Measurements from ENCODE around the gene ZNRF1.

DNA sequence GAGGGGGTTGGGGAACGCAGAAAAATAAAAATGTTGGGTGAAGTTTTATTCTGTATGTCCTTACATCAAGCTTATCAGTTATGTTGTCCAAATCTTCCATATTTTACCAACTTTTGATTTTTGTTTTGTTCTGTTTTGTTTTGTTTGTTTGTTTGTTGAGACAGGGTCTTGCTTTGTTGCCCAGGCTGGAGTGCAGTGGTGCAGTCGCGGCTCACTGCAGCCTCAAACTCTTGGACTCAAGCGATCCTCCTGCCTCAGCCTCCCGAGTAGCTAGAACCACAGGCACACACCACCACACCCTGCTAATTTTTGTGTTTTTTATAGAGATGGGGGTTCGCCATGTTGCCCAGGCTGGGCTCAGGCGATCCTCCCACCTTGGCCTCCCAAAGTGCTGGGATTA, 20.8 kb downstream of the ZNRF1 start:
- TF ChIP-seq POLR2A (IDR thresholded peaks at IDR 0.05; ENCODE audit: extremely low read depth, insufficient read length), result no peak
- TF ChIP-seq MAX (IDR thresholded peaks at IDR 0.05; ENCODE audit: low read depth, low read length), result no peak
- TF ChIP-seq, protein P1, sequence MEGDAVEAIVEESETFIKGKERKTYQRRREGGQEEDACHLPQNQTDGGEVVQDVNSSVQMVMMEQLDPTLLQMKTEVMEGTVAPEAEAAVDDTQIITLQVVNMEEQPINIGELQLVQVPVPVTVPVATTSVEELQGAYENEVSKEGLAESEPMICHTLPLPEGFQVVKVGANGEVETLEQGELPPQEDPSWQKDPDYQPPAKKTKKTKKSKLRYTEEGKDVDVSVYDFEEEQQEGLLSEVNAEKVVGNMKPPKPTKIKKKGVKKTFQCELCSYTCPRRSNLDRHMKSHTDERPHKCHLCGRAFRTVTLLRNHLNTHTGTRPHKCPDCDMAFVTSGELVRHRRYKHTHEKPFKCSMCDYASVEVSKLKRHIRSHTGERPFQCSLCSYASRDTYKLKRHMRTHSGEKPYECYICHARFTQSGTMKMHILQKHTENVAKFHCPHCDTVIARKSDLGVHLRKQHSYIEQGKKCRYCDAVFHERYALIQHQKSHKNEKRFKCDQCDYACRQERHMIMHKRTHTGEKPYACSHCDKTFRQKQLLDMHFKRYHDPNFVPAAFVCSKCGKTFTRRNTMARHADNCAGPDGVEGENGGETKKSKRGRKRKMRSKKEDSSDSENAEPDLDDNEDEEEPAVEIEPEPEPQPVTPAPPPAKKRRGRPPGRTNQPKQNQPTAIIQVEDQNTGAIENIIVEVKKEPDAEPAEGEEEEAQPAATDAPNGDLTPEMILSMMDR (IDR thresholded peaks at IDR 0.05; ENCODE audit: low read depth, low read length), result no peak
- TF ChIP-seq MYC (IDR thresholded peaks at IDR 0.05; ENCODE audit: low read depth, low read length), result no peak
